Neural progenitor cell (in vitro differentiated cells): Measurements from ENCODE around the gene XPO4.

Experiments
- CTCF ChIP-seq: fragments of 200-600 bp; sonication (generic); IDR thresholded peaks from 2 replicates; pipeline ENCODE4 v1.5.1; 2017; ENCODE audit warnings: antibody characterized with exemption, mild to moderate bottlenecking
- EZH2 ChIP-seq: fragments of 200-600 bp; sonication (generic); IDR thresholded peaks from 2 replicates; pipeline ENCODE4 v1.6.1; 2017; ENCODE audit warnings: antibody characterized with exemption, mild to moderate bottlenecking, moderate library complexity
- EZH2phosphoT487 ChIP-seq: fragments of 200-600 bp; sonication (generic); IDR thresholded peaks from 2 replicates; pipeline ENCODE4 v1.6.1; 2017; ENCODE audit warnings: antibody characterized with exemption

GRCh38 chr13:20749377-20749776 lies 153.2 kb downstream of the XPO4 start:
- TF ChIP-seq CTCF (no peak), EZH2phosphoT487 (no peak), EZH2 (no peak)
